Rectal smooth muscle tissue (tissue), 1 donor: ENCODE results near the gene KDELR3.

Experiments
- H3K27ac ChIP-seq: one replicate; pipeline ENCODE4 v1.7.0; 2013; ENCODE audit warnings: low read depth, low read length, inconsistent platforms
- H3K27me3 ChIP-seq: one replicate; pipeline ENCODE4 v1.7.0; 2013; ENCODE audit warnings: low read length; ENCODE audit not compliant: control insufficient read depth, insufficient read depth
- H3K36me3 ChIP-seq: one replicate; pipeline ENCODE4 v1.7.0; 2013; ENCODE audit warnings: low read length; ENCODE audit not compliant: control insufficient read depth, insufficient read depth
- H3K4me1 ChIP-seq: one replicate; pipeline ENCODE4 v1.7.0; 2013; ENCODE audit warnings: low read length; ENCODE audit not compliant: control insufficient read depth, insufficient read depth
- H3K4me3 ChIP-seq: one replicate; pipeline ENCODE4 v1.7.0; 2013; ENCODE audit warnings: low read length
- H3K9ac ChIP-seq: one replicate; pipeline ENCODE4 v1.7.0; 2013; ENCODE audit warnings: low read length

The KDELR3 gene

DNA sequence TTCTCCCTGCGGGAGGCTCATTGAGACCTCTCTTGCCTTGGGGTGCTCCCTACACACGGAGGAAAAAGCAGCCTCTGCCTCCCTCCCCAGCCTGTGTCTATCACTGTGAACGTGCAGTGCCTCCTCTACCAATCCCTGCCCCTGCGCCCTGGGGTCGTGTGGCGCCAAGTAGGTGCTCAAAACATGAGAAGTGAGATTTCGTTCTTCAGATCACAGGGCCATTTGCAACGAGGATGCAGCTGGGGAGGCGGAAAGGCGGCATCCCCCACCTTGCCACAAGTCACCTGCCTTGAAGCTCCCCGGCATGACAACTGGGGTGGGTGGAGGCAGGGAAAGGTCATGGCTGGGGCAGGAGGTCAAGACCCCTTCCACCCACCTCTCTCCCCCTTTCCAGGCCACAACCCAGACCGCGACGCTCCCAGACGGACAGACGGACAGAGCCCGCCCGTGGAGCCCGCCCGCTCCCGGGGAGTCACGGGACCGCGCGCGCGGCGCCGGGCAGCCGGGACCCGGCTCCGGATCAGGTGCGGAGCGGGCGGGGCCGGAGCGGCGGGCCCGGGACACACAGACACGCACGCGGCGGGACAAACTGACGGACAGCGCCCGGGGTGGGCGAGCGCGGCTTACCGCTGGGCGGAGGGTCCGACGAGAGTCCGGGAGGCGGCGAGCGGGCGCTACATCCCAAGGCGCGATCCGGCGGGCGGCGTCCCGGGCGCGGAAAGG lies 13.4 kb upstream of the KDELR3 start:
- Histone ChIP-seq H3K27ac (no peak overlapping the region), H3K4me3 (peak overlapping the region; percentile 51), H3K4me1 (peaks cover 3% of the 10 kb centered on the region), H3K27me3 (peaks cover 43% of the 10 kb centered on the region), H3K9ac (no peak overlapping the region), H3K36me3 (no peaks in the 10 kb centered on the region)

DNA sequence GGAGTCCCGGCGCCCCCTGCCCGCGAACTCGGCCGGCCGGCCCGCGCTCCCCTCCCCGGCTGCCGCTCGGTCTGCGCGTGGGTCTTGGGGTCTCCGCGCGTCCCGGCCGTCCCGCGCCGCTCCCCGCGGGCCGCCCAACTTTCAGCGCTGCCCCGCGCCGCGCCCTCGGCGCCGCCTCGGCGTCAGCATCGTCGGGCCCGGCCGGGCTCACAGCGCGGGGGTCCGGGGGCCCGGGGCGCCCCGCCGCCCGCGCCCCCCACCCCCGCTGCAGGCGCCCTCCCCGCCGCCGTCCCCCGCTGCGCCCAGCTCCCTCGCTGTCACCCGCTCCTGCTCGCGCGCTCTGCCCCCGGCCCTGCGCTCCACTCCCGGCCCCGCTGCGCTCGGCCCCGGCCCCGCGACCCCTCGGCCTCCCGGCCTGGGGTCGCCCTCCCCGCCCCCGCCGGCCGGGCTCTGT lies 12.8 kb upstream of the KDELR3 start, which contains the start of gene KCNJ4:
TSS of gene KCNJ4 (minus strand) at position 124 of the 454 bp plus-strand sequence. CDS start 27,067 bp downstream, outside the sequence.
- peaks cover 3% of the 10 kb centered on the region for H3K4me1 ChIP-seq
- peaks cover 43% of the 10 kb centered on the region for H3K27me3 ChIP-seq
- H3K27ac ChIP-seq: no peak within 1 kb of the TSS
- H3K36me3 ChIP-seq: no peaks in the 10 kb centered on the region
- peak within 1 kb of the TSS; percentile 51 for H3K4me3 ChIP-seq
- H3K9ac ChIP-seq: no peak within 1 kb of the TSS

DNA sequence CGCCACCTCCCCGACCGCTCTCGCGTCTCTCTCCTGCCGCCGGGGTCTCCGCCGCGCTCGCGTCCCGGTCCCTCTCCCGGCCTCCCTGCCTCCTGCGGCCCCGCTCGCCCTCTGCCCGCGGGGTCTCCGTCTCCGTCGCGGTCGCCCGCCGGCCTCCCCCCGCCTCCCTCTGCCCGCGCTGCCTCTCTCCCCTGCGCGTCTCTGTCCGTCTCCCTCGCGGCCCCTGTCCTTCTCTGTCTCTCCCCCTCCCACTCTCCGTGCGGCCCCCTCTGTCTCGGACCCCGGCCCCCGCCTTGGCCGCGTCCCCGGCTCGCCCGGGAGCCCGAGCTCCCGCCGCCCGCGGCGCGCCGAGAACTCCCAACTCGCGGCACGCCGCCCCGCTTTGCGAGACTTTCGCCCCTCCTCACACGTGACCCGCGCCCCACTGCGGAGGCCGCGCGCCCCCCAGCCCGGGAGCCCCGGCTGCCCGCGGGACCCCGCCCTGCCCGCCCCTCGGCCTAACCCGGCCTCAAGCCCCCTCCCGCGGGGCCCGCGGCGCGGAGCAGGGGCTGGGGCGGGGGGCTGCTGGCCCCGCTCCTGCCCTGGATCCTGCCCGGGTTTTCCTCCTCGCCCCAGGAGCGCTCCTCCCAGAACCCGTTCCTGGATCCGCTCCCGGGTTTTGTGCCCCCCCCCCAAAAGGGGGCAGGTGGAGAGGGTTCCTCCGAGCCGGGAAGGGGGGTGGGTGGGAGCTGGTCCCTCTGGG lies 12.2 kb upstream of the KDELR3 start:
- H3K9ac ChIP-seq: no peak overlapping the region
- no peak overlapping the region for H3K27ac ChIP-seq
- H3K27me3 ChIP-seq: peaks cover 46% of the 10 kb centered on the region
- peaks cover 3% of the 10 kb centered on the region for H3K4me1 ChIP-seq
- H3K4me3 ChIP-seq: peak overlapping the region; percentile 21
- no peaks in the 10 kb centered on the region for H3K36me3 ChIP-seq

DNA sequence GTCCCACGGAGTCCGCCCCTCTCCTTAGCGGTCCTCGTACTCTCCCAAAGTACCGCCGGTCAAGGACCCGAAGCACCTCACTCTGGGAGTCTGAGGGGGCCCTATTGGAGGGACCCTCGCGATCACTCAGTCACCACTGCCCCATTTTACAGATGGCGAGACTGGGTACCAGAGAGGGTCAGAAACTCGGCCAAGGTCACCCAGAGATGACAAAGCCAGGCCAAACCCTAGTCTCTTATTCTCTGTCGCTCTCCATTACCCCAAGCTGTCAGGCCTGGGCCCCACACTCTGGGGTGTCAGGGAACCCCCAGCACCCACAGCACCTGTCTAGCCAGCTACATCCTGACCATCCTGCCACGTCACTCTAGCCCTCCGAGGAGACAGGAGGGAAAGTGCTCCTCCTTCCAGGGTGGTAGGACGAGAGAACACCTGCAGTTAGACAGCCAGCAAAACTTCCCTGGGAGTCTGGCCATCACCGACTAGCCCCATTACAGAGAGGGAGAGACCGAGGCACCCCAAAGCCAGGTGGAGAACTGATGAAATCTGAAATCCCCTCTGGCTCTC lies 11.5 kb upstream of the KDELR3 start:
- peaks cover 3% of the 10 kb centered on the region for H3K4me1 ChIP-seq
- no peak overlapping the region for H3K27ac ChIP-seq
- H3K4me3 ChIP-seq: no peak overlapping the region
- H3K27me3 ChIP-seq: peaks cover 46% of the 10 kb centered on the region
- H3K36me3 ChIP-seq: no peaks in the 10 kb centered on the region
- H3K9ac ChIP-seq: no peak overlapping the region

DNA sequence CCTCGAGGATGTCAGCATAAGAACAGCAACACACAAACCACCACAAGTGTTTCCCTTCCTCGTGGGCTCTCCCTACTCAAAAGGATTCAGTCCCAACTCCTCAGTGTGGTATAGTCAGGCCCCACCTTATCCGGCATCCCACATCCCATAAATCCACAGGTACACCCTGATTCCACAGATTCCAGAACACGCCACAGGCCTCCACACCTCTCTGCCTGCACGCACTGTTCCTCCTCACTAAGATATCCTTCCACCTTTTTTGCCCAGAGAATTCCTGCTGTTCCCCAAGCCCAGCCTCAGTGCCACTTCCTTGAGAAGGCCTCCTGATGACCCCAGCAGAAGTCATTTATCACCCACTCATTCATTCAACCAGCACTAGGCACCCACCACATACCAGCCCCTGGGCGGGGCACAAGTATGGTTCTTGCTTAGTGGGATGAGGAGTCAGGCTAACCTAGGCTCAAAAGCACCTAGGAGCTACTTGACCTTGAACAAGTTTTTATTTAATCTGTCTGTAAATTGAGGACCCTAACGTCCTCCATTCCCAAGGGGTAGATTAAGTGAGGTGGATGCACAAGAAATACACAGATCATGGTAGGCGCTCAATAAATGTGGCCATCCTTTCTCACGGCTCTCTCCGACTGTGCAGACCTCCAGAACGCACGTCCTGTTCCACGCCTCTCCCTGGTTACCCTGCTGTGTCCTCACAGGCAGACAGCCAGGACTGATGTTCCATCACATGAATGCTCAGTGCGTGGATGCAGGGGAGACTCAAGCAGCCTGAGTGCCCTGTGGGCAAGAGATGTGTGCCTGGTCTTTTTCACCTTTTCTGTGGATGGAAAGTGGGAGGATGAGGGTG lies 10.8 kb upstream of the KDELR3 start:
- Histone ChIP-seq H3K9ac (no peak overlapping the region), H3K4me3 (no peak overlapping the region), H3K4me1 (peaks cover 3% of the 10 kb centered on the region), H3K36me3 (no peaks in the 10 kb centered on the region), H3K27me3 (peaks cover 49% of the 10 kb centered on the region), H3K27ac (no peak overlapping the region)

DNA sequence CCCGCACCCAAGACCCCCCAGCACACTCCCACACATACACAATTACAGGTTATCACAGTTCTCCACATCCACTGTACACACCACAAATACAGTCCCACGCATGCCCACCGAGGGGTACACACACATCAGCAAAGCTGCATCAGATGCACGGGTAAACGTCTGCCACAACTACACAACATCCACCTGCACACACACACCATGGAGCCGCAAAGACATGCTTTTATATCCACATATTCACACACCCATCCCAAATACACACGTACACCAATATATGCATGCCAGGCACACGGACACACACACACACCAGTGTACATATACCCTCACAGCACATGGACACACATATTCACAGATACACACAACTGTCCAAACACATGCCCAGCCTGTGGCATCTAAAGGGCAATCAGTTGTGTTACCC lies 7.5 kb upstream of the KDELR3 start:
- peaks cover 27% of the 10 kb centered on the region for H3K27me3 ChIP-seq
- H3K36me3 ChIP-seq: no peaks in the 10 kb centered on the region
- H3K4me3 ChIP-seq: no peak overlapping the region
- H3K4me1 ChIP-seq: no peaks in the 10 kb centered on the region
- H3K27ac ChIP-seq: no peak overlapping the region
- no peak overlapping the region for H3K9ac ChIP-seq

DNA sequence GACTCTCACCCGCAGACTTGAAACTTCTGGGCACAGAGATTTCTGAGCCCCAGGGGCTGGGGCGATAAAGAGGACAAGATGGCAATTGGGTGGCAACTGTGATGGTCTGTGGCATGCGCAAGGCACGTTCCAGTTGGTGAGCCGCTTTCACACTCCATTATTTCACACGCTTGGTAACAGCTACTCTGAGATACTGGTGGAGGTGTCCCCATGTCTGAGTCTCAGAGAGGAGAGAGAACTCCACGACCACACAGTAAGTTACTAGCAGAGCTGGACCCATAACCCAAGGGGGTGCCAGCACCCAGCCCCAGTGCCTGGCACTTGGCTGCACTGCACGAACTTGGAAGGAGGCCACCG lies 6.9 kb upstream of the KDELR3 start:
- peaks cover 27% of the 10 kb centered on the region for H3K27me3 ChIP-seq
- no peak overlapping the region for H3K27ac ChIP-seq
- H3K36me3 ChIP-seq: no peaks in the 10 kb centered on the region
- H3K9ac ChIP-seq: no peak overlapping the region
- H3K4me3 ChIP-seq: no peak overlapping the region
- no peaks in the 10 kb centered on the region for H3K4me1 ChIP-seq

DNA sequence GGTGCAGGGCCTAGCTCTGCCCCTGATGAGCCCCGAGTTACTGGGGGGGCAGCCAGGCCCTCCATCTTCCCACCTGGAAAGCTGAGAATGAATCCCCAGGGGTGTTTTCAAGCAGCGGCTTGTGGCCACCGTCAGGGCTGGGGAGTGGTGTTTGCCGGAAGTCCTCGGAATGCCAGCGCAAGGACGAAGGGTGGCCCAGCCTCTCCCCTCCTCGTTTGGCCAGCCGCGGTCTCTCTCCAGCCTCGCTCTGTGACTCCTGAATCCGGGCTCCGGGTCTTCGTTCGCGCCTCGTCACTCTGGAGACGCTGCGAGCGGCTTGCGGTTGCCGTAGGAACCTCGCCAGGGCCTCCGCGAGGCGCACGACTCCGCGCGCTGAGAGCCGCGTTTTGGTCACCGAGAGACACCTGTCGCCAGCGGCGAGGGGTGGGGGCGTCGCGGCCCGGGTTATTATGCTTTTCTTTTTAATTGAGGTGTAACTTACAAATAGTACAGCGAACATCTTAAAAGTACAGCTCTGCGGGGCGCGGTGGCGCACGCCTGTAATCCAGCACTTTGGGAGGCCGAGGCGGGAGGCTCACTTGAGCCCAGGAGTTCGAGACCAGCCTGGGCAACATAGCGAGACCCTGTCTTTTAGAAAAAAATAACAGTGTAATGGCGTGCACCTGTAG lies 6.3 kb upstream of the KDELR3 start:
- no peaks in the 10 kb centered on the region for H3K36me3 ChIP-seq
- H3K4me1 ChIP-seq: no peaks in the 10 kb centered on the region
- H3K4me3 ChIP-seq: peak overlapping the region; percentile 27
- H3K27me3 ChIP-seq: peaks cover 31% of the 10 kb centered on the region
- no peak overlapping the region for H3K27ac ChIP-seq
- no peak overlapping the region for H3K9ac ChIP-seq

DNA sequence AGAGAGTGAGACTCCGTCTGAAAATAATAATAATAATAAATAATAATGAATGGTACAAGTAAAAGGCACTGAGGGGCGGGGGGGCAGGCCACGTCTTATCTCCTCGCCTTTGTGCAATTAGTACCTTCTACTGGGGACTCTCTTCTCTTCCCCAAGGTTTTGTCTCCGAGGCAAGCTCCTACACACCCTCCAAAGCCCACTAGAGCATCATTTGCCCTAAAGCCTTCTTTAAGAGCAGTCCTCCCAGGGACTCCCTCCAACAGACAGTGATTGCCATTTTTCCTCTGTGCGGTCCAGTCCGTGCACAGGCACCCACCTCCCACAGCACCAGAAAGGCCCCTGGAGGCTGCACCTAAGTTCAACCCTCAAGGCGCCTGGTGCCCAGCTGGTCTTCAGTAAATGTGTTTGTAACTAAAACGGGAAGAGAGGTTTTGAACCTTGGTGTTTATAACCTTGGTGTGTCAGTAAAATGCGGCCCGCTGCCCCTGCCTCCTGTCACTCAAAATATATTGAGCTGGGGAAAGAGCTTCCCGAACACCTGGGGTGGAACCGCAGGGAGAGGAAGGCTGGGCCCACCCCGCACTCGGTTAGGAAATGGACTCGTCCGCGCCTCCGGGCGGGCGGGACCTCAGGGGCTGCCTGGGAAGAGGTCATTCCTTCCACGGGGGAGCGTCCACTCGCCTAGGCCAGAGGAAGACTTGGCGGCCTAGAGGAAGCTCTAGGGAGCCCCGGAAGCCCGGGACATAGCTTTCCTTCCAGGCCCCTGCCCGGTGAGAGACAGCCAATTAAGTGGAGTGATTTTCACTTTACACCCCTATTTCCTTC lies 4.7 kb upstream of the KDELR3 start:
- Histone ChIP-seq H3K4me3 (peak overlapping the region; percentile 21), H3K4me1 (peaks cover 3% of the 10 kb centered on the region), H3K27me3 (peaks cover 18% of the 10 kb centered on the region), H3K36me3 (no peaks in the 10 kb centered on the region), H3K27ac (no peak overlapping the region), H3K9ac (no peak overlapping the region)

DNA sequence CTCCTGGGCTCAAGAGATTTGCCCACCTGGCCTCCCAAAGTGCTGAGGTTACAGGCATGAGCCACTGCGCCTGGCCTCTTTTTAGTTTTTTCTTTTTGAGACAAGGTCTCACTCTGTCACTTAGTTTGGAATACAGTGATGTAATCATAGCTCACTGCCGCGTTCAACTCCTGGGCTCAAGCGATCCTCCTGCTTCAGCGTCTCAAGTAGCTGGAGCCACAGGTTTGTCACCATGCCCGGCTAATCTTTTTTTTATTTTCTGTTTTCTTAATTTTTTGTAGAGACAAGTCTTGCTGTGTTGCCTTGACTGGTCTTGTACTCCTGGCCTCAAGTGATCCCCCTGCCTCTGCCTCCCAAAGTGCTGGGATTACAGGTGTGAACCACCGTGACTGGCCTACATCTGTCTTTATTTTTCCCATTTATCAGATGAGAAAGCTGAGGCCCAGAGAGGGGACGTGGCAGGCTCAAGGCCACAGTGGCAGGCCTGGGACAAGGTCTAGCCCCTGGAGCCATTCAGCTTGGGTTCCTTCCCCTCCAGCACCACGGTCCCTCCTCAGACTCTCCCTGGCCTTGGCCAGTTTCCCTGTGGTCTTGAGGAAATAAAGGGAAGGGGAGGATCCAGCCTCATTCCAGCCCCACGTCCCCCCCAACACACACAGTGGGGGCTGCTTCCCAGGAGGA lies 2.8 kb upstream of the KDELR3 start:
- H3K36me3 ChIP-seq: no peaks in the 10 kb centered on the region
- no peak overlapping the region for H3K9ac ChIP-seq
- H3K27ac ChIP-seq: no peak overlapping the region
- no peak overlapping the region for H3K4me3 ChIP-seq
- H3K27me3 ChIP-seq: peaks cover 13% of the 10 kb centered on the region
- H3K4me1 ChIP-seq: peaks cover 3% of the 10 kb centered on the region
